Neural cell (in vitro differentiated cells): ENCODE results near the gene SUSD6. TPM values are rescaled to one million over a fixed set of nuclear protein-coding genes. Genes with fewer than 3 reads are reported as not detected.
"Not testable (repeated sequence)": the region's sequence is repeated elsewhere in the genome, so short reads cannot be mapped to it uniquely, and the experiment has no call there.

Experiments used
- H2AFZ ChIP-seq: fragments of 200-600, 300-800 bp; sonication (generic), shearing (Covaris generic); 2 replicates; pipeline ENCODE4 v1.6.0; 2014; ENCODE audit warnings: low read depth, mild to moderate bottlenecking, antibody characterized with exemption, low read length, moderate library complexity
- H3F3A ChIP-seq: fragments of 200-600 bp; shearing (Covaris generic); 2 replicates; pipeline ENCODE4 v1.6.1; 2016; ENCODE audit warnings: mild to moderate bottlenecking, moderate library complexity, mixed read lengths, antibody characterized with exemption, low read length; ENCODE audit not compliant: insufficient read depth, poor library complexity, severe bottlenecking
- H3K27ac ChIP-seq: fragments of 200-600, 300-800 bp; sonication (generic), shearing (Covaris generic); 2 replicates; pipeline ENCODE4 v1.5.1; 2014; ENCODE audit warnings: mild to moderate bottlenecking, low read length, moderate library complexity
- H3K27me3 ChIP-seq: fragments of 300-800, 200-600 bp; sonication (generic), shearing (Covaris generic); 2 replicates; pipeline ENCODE4 v1.6.0; 2014; ENCODE audit warnings: mild to moderate bottlenecking, low read depth, low read length, moderate library complexity; ENCODE audit not compliant: insufficient read depth
- H3K36me3 ChIP-seq: fragments of 300-800, 200-600 bp; sonication (generic), shearing (Covaris generic); 2 replicates; pipeline ENCODE4 v1.5.1; 2014; ENCODE audit warnings: mild to moderate bottlenecking, antibody characterized with exemption, low read length, moderate library complexity; ENCODE audit not compliant: insufficient read depth
- H3K4me2 ChIP-seq: fragments of 300-800, 200-600 bp; sonication (generic), shearing (Covaris generic); 2 replicates; pipeline ENCODE4 v1.6.0; 2014; ENCODE audit warnings: mild to moderate bottlenecking, low read length
- H3K4me3 ChIP-seq: fragments of 300-800, 200-600 bp; sonication (generic), shearing (Covaris generic); 2 replicates; pipeline ENCODE4 v1.5.1; 2014; ENCODE audit warnings: mild to moderate bottlenecking, low read length, moderate library complexity
- H3K79me2 ChIP-seq: fragments of 200-600 bp; shearing (Covaris generic); replicated peaks from 2 replicates; pipeline ENCODE4 v1.6.0; 2014; ENCODE audit warnings: mild to moderate bottlenecking, low read length, moderate library complexity; ENCODE audit not compliant: insufficient read depth
- H3K9ac ChIP-seq: fragments of 300-800, 200-600 bp; sonication (generic), shearing (Covaris generic); 2 replicates; pipeline ENCODE4 v1.6.1; 2016; ENCODE audit warnings: mild to moderate bottlenecking, low read length, mixed read lengths
- H3K9me2 ChIP-seq: fragments of 200-600 bp; shearing (Covaris generic); 2 replicates; pipeline ENCODE4 v1.6.1; 2016; ENCODE audit warnings: mild to moderate bottlenecking, low read length, mixed read lengths; ENCODE audit not compliant: insufficient read depth
- H3K9me3 ChIP-seq: fragments of 200-600, 300-800 bp; sonication (generic), shearing (Covaris generic); 2 replicates; pipeline ENCODE4 v1.6.1; 2016; ENCODE audit warnings: mild to moderate bottlenecking, mixed run types, low read length, moderate library complexity, mixed read lengths
- H4K20me1 ChIP-seq: fragments of 200-600 bp; shearing (Covaris generic); 2 replicates; pipeline ENCODE4 v1.6.1; 2016; ENCODE audit warnings: mild to moderate bottlenecking, mixed run types; ENCODE audit not compliant: insufficient read depth
- CTCF ChIP-seq: fragments of 450-650 bp; IDR thresholded peaks from 2 replicates; pipeline ENCODE4 v1.5.1; 2014; ENCODE audit warnings: antibody characterized with exemption, mild to moderate bottlenecking, moderate library complexity; ENCODE audit not compliant: poor library complexity, severe bottlenecking
- EP300 ChIP-seq: fragments of 450-650 bp; conservative IDR thresholded peaks from 2 replicates; pipeline ENCODE4 v1.6.1; 2014; ENCODE audit warnings: antibody characterized with exemption, mild to moderate bottlenecking, moderate library complexity; ENCODE audit not compliant: poor library complexity, severe bottlenecking
- EZH2 ChIP-seq: fragments of 200-600, 300-800 bp; shearing (Covaris generic), sonication (generic); IDR thresholded peaks from 2 replicates; pipeline ENCODE4 v1.6.1; 2014; ENCODE audit warnings: antibody characterized with exemption, low read length, borderline replicate concordance, mild to moderate bottlenecking; ENCODE audit not compliant: insufficient read depth, poor library complexity, severe bottlenecking
- MXI1 ChIP-seq: fragments of 450-650 bp; conservative IDR thresholded peaks from 2 replicates; pipeline ENCODE4 v1.6.1; 2014; ENCODE audit warnings: antibody characterized with exemption, mild to moderate bottlenecking; ENCODE audit not compliant: poor library complexity, severe bottlenecking
- POLR2AphosphoS5 ChIP-seq: IDR thresholded peaks from 2 replicates; pipeline ENCODE4 v1.6.1; 2012
- RAD21 ChIP-seq: fragments of 450-650 bp; conservative IDR thresholded peaks from 2 replicates; pipeline ENCODE4 v1.6.1; 2014; ENCODE audit warnings: antibody characterized with exemption, mild to moderate bottlenecking, moderate library complexity
- REST ChIP-seq: IDR thresholded peaks from 2 replicates; pipeline ENCODE4 v1.6.1; 2012; ENCODE audit warnings: borderline replicate concordance
- SMC3 ChIP-seq: fragments of 450-650 bp; conservative IDR thresholded peaks from 2 replicates; pipeline ENCODE4 v1.6.1; 2014; ENCODE audit warnings: antibody characterized with exemption, mild to moderate bottlenecking, moderate library complexity; ENCODE audit not compliant: poor library complexity
- TAF1 ChIP-seq: IDR thresholded peaks from 2 replicates; pipeline ENCODE4 v1.6.1; 2012; ENCODE audit warnings: low read depth
- polyA plus RNA-seq: library from polyadenylated mRNA; depleted of rRNA; stranded (reverse); fragments of >200 nt; gene quantifications from 2 replicates; pipeline ENCODE4 v1.2.3, GENCODE V29; 2014

The SUSD6 gene
- polyA plus RNA-seq, 1 donor from 2014 or later: 5.1 TPM

DNA sequence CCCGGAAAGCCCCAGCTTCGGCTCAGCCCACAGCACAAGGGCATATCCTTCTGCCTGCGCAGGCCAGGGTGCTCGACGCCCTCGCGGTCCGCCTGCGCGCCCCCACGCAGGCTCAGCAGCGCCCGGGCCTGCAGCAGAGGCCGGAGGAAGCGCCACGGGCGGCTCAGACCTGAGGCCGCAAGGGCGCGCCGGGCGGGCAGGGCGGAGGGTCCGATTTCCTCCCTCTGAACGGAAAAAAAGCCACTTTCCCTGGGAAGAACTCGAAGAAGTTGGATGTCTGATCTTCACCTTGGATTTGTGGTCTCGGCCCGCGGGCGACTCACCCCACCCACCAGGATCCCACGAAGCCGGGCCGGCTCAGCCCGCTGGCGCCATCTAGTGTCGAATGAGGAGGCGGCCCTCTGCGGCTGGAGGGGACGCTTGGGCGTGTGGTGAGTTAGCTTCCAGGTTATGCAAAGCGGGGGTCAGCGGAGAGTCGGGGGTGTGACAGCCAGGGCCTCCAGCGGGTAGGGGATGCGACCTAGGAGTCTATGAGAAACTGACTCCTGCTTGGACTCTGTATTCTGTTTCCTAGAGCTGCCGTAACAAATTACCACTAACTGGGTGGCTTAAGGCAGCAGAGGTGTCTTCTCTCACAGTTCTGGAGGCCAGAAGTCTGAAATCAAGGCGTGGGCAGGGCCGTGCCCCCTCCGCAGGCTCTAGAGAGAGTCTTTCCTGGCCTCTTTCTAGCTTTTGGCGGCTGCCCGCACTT lies 115.5 kb downstream of the SUSD6 start:
- no peak overlapping the region for H3K9ac ChIP-seq
- H3K79me2 ChIP-seq: no peaks in the 10 kb centered on the region
- H4K20me1 ChIP-seq: no peaks in the 10 kb centered on the region
- no peaks in the 10 kb centered on the region for H3F3A ChIP-seq
- H3K9me3 ChIP-seq: no peaks in the 10 kb centered on the region
- no peaks in the 10 kb centered on the region for H3K9me2 ChIP-seq
- H3K27me3 ChIP-seq: no peaks in the 10 kb centered on the region
- TF ChIP-seq CTCF (peak; percentile 95), SMC3 (peak; percentile 95), REST (no peak), RAD21 (peak; percentile 97)
- H3K4me3 ChIP-seq: no peak overlapping the region
- no peak overlapping the region for H3K4me2 ChIP-seq
- H3K27ac ChIP-seq: no peak overlapping the region
- no peak overlapping the region for H2AFZ ChIP-seq
- H3K36me3 ChIP-seq: no peaks in the 10 kb centered on the region

DNA sequence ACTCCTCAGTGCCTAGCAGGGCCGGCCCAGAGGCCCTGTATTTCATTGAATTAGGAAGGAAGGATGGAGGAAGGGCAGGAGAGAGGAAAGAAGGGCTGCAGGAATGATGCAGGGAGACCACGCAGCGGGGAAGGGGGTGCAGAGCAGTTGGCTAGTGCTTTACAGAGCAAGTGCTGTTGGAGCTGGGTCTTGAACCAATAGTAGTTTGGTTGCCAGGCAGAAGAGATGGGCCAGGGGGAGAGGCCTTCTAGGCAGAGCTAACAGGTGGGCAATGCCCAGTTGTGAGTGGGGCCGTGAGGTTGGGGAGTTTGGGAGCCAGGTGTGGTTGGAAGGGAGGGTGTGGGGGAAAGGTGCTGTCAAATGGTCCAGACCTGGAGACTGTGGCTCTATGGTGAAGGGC lies 116.5 kb downstream of the SUSD6 start:
- H3K79me2 ChIP-seq: no peaks in the 10 kb centered on the region
- no peak overlapping the region for H3K4me2 ChIP-seq
- no peak overlapping the region for H2AFZ ChIP-seq
- H4K20me1 ChIP-seq: no peaks in the 10 kb centered on the region
- H3F3A ChIP-seq: no peaks in the 10 kb centered on the region
- TF ChIP-seq EP300: no peak
- no peak for TF ChIP-seq REST
- TF ChIP-seq CTCF: no peak
- TF ChIP-seq MXI1: no peak
- no peak for TF ChIP-seq POLR2AphosphoS5
- TF ChIP-seq TAF1: no peak
- no peak for TF ChIP-seq RAD21
- TF ChIP-seq SMC3: no peak
- TF ChIP-seq EZH2: no peak
- no peaks in the 10 kb centered on the region for H3K27me3 ChIP-seq
- no peak overlapping the region for H3K4me3 ChIP-seq
- H3K36me3 ChIP-seq: no peaks in the 10 kb centered on the region
- no peaks in the 10 kb centered on the region for H3K9me2 ChIP-seq
- no peak overlapping the region for H3K9ac ChIP-seq
- no peak overlapping the region for H3K27ac ChIP-seq
- H3K9me3 ChIP-seq: no peaks in the 10 kb centered on the region

GRCh38 chr14:69731919-69732598 lies 120.7 kb downstream of the SUSD6 start:
- H3K9me3 ChIP-seq, H3K27ac ChIP-seq, H4K20me1 ChIP-seq, H3F3A ChIP-seq, H3K79me2 ChIP-seq, H2AFZ ChIP-seq, H3K4me3 ChIP-seq, H3K9ac ChIP-seq, H3K4me2 ChIP-seq, H3K9me2 ChIP-seq, H3K27me3 ChIP-seq, H3K36me3 ChIP-seq: not testable (repeated sequence)
